ENCODE results near the gene MYH11. TPM values are rescaled to one million over a fixed set of nuclear protein-coding genes. Genes with fewer than 3 reads are reported as not detected.
"Not testable (repeated sequence)": the region's sequence is repeated elsewhere in the genome, so short reads cannot be mapped to it uniquely, and the experiment has no call there.

The MYH11 gene
- total RNA-seq, 4 donors from 2014 or later: 22.4 to 206 (median 26.8) TPM

- ATAC-seq (ENCODE audit: low FRiP score) (no peak), DNase-seq (ENCODE audit: low spot score) (no peak)
- TF ChIP-seq CTCF (IDR thresholded peaks at IDR 0.05): no peak
Observed at GRCh38 chr16:15822957-15823356, 33.9 kb downstream of the MYH11 start.

GRCh38 chr16:15820837-15821236 is 36.0 kb downstream of the MYH11 start:
- DNase-seq (ENCODE audit: low spot score): no peak
- ATAC-seq (ENCODE audit: low FRiP score): no peak
- TF ChIP-seq CTCF (IDR thresholded peaks at IDR 0.05): no peak

GRCh38 chr16:15819046-15819445 is 37.8 kb downstream of the MYH11 start:
- ATAC-seq (ENCODE audit: low FRiP score) (no peak), DNase-seq (ENCODE audit: low spot score) (no peak)

GRCh38 chr16:15817446-15817845 is 39.4 kb downstream of the MYH11 start:
- TF ChIP-seq CTCF (IDR thresholded peaks at IDR 0.05): no peak
- no peak for DNase-seq (ENCODE audit: low spot score)
- no peak for ATAC-seq (ENCODE audit: low FRiP score)

More at GRCh38 chr16:15819046-15819445, 37.8 kb downstream of the MYH11 start:
- TF ChIP-seq CTCF (IDR thresholded peaks at IDR 0.05): no peak

GRCh38 chr16:15816228-15816627 is 40.6 kb downstream of the MYH11 start:
- no peak for ATAC-seq (ENCODE audit: low FRiP score)
- TF ChIP-seq CTCF (IDR thresholded peaks at IDR 0.05): no peak
- DNase-seq (ENCODE audit: low spot score): no peak

- not testable (repeated sequence) for ATAC-seq (ENCODE audit: low FRiP score); DNase-seq (ENCODE audit: low spot score)
Observed at GRCh38 chr16:15812401-15812750, 44.5 kb downstream of the MYH11 start.

GRCh38 chr16:15811481-15812400 is 45.1 kb downstream of the MYH11 start:
- DNase-seq (ENCODE audit: low spot score) (no peak), ATAC-seq (ENCODE audit: low FRiP score) (no peak)
- TF ChIP-seq CTCF (IDR thresholded peaks at IDR 0.05): no peak

All from omental fat pad (tissue), 4 donors.